GM12892 (cell line): ENCODE data around the gene KIF14.

ENCODE experiments used
- POLR2A ChIP-seq: IDR thresholded peaks from 2 replicates; pipeline ENCODE4 v1.6.1; 2011; ENCODE audit warnings: low read depth, low read length, control low read depth
- POLR2AphosphoS5 ChIP-seq: IDR thresholded peaks from 2 replicates; pipeline ENCODE4 v1.6.1; 2011; ENCODE audit warnings: low read depth, low read length, control low read depth

GRCh38 chr1:200550367-200550766 is 70.2 kb downstream of the KIF14 start:
- TF ChIP-seq POLR2A (no peak), POLR2AphosphoS5 (no peak)
